Measurements from ENCODE around the gene KRTAP15-1. TPM values are rescaled to one million over a fixed set of nuclear protein-coding genes. Genes with fewer than 3 reads are reported as not detected.

The KRTAP15-1 gene
- total RNA-seq, 1 experiment from 2014 or later, result not detected

DNA sequence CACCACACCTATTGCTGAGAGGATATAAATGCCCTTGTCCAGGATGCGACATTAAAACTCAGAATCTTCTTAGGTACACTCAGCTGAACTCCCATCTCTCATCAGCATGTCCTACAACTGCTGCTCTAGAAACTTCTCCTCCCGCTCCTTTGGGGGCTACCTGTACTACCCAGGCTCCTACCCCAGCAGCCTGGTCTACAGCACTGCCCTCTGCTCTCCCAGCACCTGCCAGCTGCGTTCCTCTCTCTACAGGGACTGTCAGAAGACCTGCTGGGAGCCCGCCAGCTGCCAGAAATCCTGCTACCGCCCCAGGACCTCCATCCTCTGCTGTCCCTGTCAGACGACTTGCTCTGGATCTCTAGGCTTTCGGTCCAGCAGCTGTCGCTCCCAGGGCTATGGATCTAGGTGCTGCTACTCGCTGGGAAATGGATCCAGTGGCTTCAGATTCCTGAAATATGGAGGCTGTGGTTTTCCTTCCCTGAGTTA is 9.9 kb upstream of the KRTAP15-1 start, which contains the start of gene KRTAP13-4:
KRTAP13-4 (plus strand) TSS at position 51 of the 486 bp plus-strand sequence; CDS start at position 107, 56 bp downstream.
- Histone ChIP-seq H3K27me3 (ENCODE audit: insufficient read depth, low read length) (no peaks in the 10 kb centered on the region), H3K9me3 (ENCODE audit: control insufficient read depth in 1 of 2, insufficient read depth in 1 of 2, low read depth in 1 of 2, low read length in 2 of 2) (peaks cover 16 to 25% of the 10 kb centered on the region in 2 experiments; a peak in 2 of 4 replicates), H3K27ac (ENCODE audit: low read depth, low read length) (no peak within 1 kb of the TSS), H2AFZ (ENCODE audit: low read depth, low read length, poor library complexity, severe bottlenecking) (no peak within 1 kb of the TSS), H3K36me3 (ENCODE audit: control insufficient read depth in 1 of 2, insufficient read depth in 2 of 2, low read length in 2 of 2) (no peaks in the 10 kb centered on the region), H3K9ac (ENCODE audit: low read length) (no peak within 1 kb of the TSS), H3K9me2 (ENCODE audit: insufficient read depth) (no peaks in the 10 kb centered on the region), H3K4me3 (replicated peaks in 1 of 2; ENCODE audit: low read depth in 1 of 2, low read length in 2 of 2) (no peak within 1 kb of the TSS), H3K4me2 (ENCODE audit: low read length) (no peak within 1 kb of the TSS), H3K79me2 (ENCODE audit: insufficient read depth, low read length) (no peaks in the 10 kb centered on the region), H3K4me1 (ENCODE audit: control insufficient read depth in 1 of 2, insufficient read depth in 2 of 2, low read length in 2 of 2) (no peaks in the 10 kb centered on the region), H4K20me1 (ENCODE audit: insufficient read depth) (no peaks in the 10 kb centered on the region)
- BruUV-seq (replicated peaks), result no TSS peak
- RAD21 ChIA-PET (ENCODE audit: low non-redundant PET in 1 of 2, low total read pairs in 2 of 2, uncharacterized antibody in 2 of 2, unreplicated experiment in 2 of 2), result no interaction called here
- DNase-seq (ENCODE audit: low read depth, low spot score), result no peak
- intact Hi-C loops (cut with micrococcal nuclease), result no loop called here
- POLR2A ChIA-PET, result no interaction called here
- CTCF ChIA-PET, result no interaction called here
- no peak for TF ChIP-seq POLR2AphosphoS5 (IDR thresholded peaks at IDR 0.05; ENCODE audit: low read depth, low read length)
- no peak for TF ChIP-seq YY1 (IDR thresholded peaks at IDR 0.05; ENCODE audit: extremely low read depth, insufficient replicate concordance, low read depth, low read length)
- TF ChIP-seq SIN3A (IDR thresholded peaks at IDR 0.05; ENCODE audit: low read depth), result no peak
- TF ChIP-seq ELF1 (IDR thresholded peaks at IDR 0.05; ENCODE audit: borderline replicate concordance, low read depth), result no peak
- TF ChIP-seq EZH2 (IDR thresholded peaks at IDR 0.05), result no peak
- no peak for TF ChIP-seq SP1 (IDR thresholded peaks at IDR 0.05; ENCODE audit: low read depth)
- no peak for ATAC-seq

- CTCF ChIA-PET, result no interaction called here
- H4K20me1 ChIP-seq (ENCODE audit: insufficient read depth), result no peaks in the 10 kb centered on the region
- no peaks in the 10 kb centered on the region for H3K36me3 ChIP-seq (ENCODE audit: control insufficient read depth in 1 of 2, insufficient read depth in 2 of 2, low read length in 2 of 2)
- H3K4me2 ChIP-seq (ENCODE audit: low read length), result no peak overlapping the region
- H3K9me2 ChIP-seq (ENCODE audit: insufficient read depth), result no peaks in the 10 kb centered on the region
- BruUV-seq (replicated peaks), result no TSS peak
- H3K4me3 ChIP-seq (replicated peaks in 1 of 2; ENCODE audit: low read depth in 1 of 2, low read length in 2 of 2), result no peak overlapping the region
- H3K79me2 ChIP-seq (ENCODE audit: insufficient read depth, low read length), result no peaks in the 10 kb centered on the region
- no peak overlapping the region for H3K9ac ChIP-seq (ENCODE audit: low read length)
- peak; percentile 66 for ATAC-seq
- RAD21 ChIA-PET (ENCODE audit: low non-redundant PET in 1 of 2, low total read pairs in 2 of 2, uncharacterized antibody in 2 of 2, unreplicated experiment in 2 of 2), result no interaction called here
- H3K4me1 ChIP-seq (ENCODE audit: control insufficient read depth in 1 of 2, insufficient read depth in 2 of 2, low read length in 2 of 2), result no peaks in the 10 kb centered on the region
- no peaks in the 10 kb centered on the region for H3K27me3 ChIP-seq (ENCODE audit: insufficient read depth, low read length)
- H3K27ac ChIP-seq (ENCODE audit: low read depth, low read length), result no peak overlapping the region
- POLR2A ChIA-PET, result no interaction called here
- intact Hi-C loops (cut with micrococcal nuclease), result no loop called here
- no peak overlapping the region for H2AFZ ChIP-seq (ENCODE audit: low read depth, low read length, poor library complexity, severe bottlenecking)
- H3K9me3 ChIP-seq (ENCODE audit: control insufficient read depth in 1 of 2, insufficient read depth in 1 of 2, low read depth in 1 of 2, low read length in 2 of 2), result peaks cover 5 to 31% of the 10 kb centered on the region in 2 experiments; a peak in 2 of 4 replicates
- no peak for DNase-seq (ENCODE audit: low read depth, low spot score)
- TF ChIP-seq CTCF (IDR thresholded peaks at IDR 0.05 in 2 of 3, conservative IDR thresholded peaks at IDR 0.05 in 1 of 3; ENCODE audit: borderline replicate concordance in 1 of 3, insufficient read depth in 1 of 3, low read depth in 2 of 3, low read length in 2 of 3) (peak in 2 of 3 experiments; percentile 42 to 48; a peak in 3 of 6 replicates), YY1 (IDR thresholded peaks at IDR 0.05; ENCODE audit: extremely low read depth, insufficient replicate concordance, low read depth, low read length) (no peak)
Measured at GRCh38 chr21:30434033-30434631, 5.9 kb upstream of the KRTAP15-1 start.
